Parathyroid adenoma (tissue), 2 donors: Measurements from ENCODE around the gene PIK3R6.

Source experiments
- H2AFZ ChIP-seq: fragments of 300-600 bp; sonication (generic); one replicate; pipeline ENCODE4 v1.7.0; 2017; ENCODE audit warnings: antibody characterized with exemption, mild to moderate bottlenecking
- H3K27ac ChIP-seq: fragments of 300-600 bp; sonication (generic); one replicate; pipeline ENCODE4 v1.7.0; 2017
- H3K27me3 ChIP-seq: fragments of 300-600 bp; sonication (generic); one replicate; pipeline ENCODE4 v1.7.0; 2017; ENCODE audit warnings: low read length; ENCODE audit not compliant: control insufficient read depth, insufficient read depth
- H3K36me3 ChIP-seq: fragments of 300-600 bp; sonication (generic); one replicate; pipeline ENCODE4 v1.7.0; 2017; ENCODE audit warnings: low read length; ENCODE audit not compliant: control insufficient read depth, insufficient read depth
- H3K4me1 ChIP-seq: fragments of 300-600 bp; sonication (generic); one replicate; pipeline ENCODE4 v1.7.0; 2017; ENCODE audit warnings: control low read depth
- H3K4me2 ChIP-seq: fragments of 300-600 bp; sonication (generic); one replicate; pipeline ENCODE4 v1.7.0; 2017; ENCODE audit warnings: low read length
- H3K4me3 ChIP-seq: fragments of 300-600 bp; sonication (generic); one replicate; pipeline ENCODE4 v1.7.0; 2017; ENCODE audit warnings: low read depth, low read length
- H3K79me2 ChIP-seq: fragments of 300-600 bp; sonication (generic); one replicate; pipeline ENCODE4 v1.7.0; 2017; ENCODE audit warnings: control low read depth
- H3K9ac ChIP-seq: fragments of 300-600 bp; sonication (generic); one replicate; pipeline ENCODE4 v1.7.0; 2017; ENCODE audit warnings: mild to moderate bottlenecking
- H3K9me3 ChIP-seq: fragments of 300-600 bp; sonication (generic); one replicate; pipeline ENCODE4 v1.7.0; 2017; ENCODE audit warnings: low read length; ENCODE audit not compliant: control insufficient read depth
- TF ChIP-seq, protein P1 (sequence below): fragments of 300-600 bp; sonication (generic); IDR thresholded peaks from one replicate; pipeline ENCODE4 v1.7.0; 2017; ENCODE audit warnings: antibody characterized with exemption, mild to moderate bottlenecking
- donor health status: primary hyperparathyroidism.

PIK3R6 gene

DNA sequence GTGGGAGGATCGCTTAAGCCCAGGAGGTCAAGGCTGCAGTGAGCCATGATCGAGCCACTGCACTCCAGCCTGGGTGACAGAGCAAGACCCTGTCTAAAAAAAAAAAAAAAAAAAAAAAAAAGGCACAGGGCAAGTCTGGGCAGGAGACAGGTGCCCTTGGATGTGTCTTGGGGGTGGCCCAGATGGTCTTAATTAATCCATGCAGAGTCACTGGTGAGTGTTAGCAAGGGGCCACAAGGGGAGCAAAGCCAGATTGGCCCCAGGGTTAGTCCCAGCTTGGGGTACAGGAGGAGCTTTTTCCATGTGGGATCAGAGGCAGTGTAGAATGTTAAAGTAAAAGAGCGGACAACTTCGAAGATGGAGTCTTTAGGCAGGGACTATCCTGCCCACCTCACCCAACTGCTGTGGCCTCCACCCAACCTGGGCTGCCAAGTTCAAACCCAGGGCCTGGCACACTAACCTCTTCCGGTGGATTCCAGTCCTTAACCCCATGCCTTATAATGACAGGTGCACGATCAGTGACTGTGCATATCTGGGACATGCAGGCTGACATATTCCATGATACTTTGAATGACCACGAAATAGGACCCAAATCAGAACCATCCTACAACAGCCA, 36.1 kb downstream of the PIK3R6 start:
- Histone ChIP-seq H3K4me3 (no peak overlapping the region), H3K27ac (no peak overlapping the region), H3K9me3 (no peaks in the 10 kb centered on the region), H3K36me3 (no peaks in the 10 kb centered on the region), H3K9ac (no peak overlapping the region), H3K4me2 (no peak overlapping the region), H3K27me3 (no peaks in the 10 kb centered on the region), H3K4me1 (no peaks in the 10 kb centered on the region), H3K79me2 (no peaks in the 10 kb centered on the region), H2AFZ (no peak overlapping the region)
- TF ChIP-seq, protein P1, sequence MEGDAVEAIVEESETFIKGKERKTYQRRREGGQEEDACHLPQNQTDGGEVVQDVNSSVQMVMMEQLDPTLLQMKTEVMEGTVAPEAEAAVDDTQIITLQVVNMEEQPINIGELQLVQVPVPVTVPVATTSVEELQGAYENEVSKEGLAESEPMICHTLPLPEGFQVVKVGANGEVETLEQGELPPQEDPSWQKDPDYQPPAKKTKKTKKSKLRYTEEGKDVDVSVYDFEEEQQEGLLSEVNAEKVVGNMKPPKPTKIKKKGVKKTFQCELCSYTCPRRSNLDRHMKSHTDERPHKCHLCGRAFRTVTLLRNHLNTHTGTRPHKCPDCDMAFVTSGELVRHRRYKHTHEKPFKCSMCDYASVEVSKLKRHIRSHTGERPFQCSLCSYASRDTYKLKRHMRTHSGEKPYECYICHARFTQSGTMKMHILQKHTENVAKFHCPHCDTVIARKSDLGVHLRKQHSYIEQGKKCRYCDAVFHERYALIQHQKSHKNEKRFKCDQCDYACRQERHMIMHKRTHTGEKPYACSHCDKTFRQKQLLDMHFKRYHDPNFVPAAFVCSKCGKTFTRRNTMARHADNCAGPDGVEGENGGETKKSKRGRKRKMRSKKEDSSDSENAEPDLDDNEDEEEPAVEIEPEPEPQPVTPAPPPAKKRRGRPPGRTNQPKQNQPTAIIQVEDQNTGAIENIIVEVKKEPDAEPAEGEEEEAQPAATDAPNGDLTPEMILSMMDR = no peak

DNA sequence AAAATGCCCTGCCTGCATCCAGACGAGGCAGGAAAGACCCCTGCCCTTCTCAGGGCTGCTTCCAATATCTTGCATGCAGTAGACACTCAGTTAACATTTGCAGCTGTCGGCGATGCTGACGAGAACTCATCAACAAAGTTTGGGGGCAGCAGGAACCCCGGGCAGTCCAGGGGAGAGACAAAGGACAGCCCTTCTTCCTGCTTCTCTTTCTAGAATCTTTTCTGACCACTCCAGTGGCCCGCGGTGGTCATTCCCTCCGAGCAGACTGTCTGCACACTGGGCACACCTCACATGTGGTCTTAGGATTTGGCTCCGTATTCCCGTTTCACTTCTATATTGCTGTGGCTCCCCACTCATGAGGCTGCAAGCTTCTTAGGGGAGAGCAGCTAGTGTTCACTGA, 37.3 kb downstream of the PIK3R6 start:
- no peak overlapping the region for H3K27ac ChIP-seq
- H3K9me3 ChIP-seq = no peaks in the 10 kb centered on the region
- no peaks in the 10 kb centered on the region for H3K4me1 ChIP-seq
- no peak overlapping the region for H3K4me3 ChIP-seq
- H2AFZ ChIP-seq = no peak overlapping the region
- H3K27me3 ChIP-seq = no peaks in the 10 kb centered on the region
- no peak overlapping the region for H3K9ac ChIP-seq
- TF ChIP-seq, protein P1 = no peak
- no peaks in the 10 kb centered on the region for H3K36me3 ChIP-seq
- H3K79me2 ChIP-seq = no peaks in the 10 kb centered on the region
- no peak overlapping the region for H3K4me2 ChIP-seq

DNA sequence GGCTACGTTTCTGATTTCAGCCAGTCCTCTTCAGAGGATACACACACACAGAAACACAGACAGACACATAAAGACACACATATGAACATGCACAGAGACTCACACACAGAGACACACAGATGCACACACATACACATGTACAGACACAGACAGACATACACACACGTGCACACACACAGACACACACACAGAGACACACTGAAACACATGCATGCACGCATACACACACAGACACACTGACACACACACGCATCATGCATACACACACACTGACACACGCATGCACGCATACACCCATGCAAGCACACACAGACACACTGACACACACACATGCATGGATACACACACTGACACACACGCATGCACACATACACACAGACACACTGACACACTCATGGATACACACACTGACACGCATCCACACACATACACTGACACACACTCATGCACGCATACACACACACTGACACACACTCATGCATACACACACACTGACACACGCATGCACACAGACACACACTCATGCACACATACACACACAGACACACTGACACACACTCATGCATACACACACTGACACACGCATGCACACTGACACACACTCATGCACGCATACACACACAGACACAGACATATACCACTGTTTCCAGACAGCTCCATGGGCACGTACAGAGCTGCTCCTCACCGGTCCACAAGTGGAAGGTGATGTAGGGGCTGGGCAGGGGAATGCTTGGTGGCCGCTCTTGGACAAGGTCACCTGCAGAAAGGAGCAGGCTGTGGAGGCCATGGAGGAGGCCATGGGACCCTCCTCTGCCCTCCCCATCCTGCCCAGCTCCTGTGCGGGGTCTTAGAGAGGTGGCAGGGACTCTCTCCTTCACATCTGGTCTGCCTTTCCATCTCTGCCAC, 38.2 kb downstream of the PIK3R6 start:
- TF ChIP-seq, protein P1 = no peak
- Histone ChIP-seq H3K79me2 (no peaks in the 10 kb centered on the region), H3K36me3 (no peaks in the 10 kb centered on the region), H3K27me3 (no peaks in the 10 kb centered on the region), H2AFZ (no peak overlapping the region), H3K4me2 (no peak overlapping the region), H3K27ac (no peak overlapping the region), H3K9me3 (no peaks in the 10 kb centered on the region), H3K9ac (no peak overlapping the region), H3K4me1 (no peaks in the 10 kb centered on the region), H3K4me3 (no peak overlapping the region)

DNA sequence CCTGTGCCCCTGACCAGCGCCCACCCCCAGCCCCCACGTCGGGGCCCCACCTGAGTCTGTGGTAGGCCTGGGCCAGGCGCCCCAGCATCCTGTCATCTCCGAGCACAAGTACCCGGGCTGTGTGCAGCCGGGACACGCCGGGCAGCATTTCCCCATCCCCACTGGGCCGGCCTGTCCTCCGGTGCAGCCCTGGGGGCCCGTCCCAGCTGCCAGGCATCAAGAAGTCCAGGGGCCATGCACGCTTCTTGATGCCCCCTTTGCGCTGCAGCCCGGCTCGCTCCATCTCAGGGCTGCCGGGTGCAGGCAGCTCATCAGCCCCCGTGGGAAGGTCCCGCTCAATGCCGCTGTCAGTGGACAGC, 39.0 kb downstream of the PIK3R6 start:
- no peaks in the 10 kb centered on the region for H3K9me3 ChIP-seq
- H3K9ac ChIP-seq = no peak overlapping the region
- no peaks in the 10 kb centered on the region for H3K79me2 ChIP-seq
- no peaks in the 10 kb centered on the region for H3K36me3 ChIP-seq
- TF ChIP-seq, protein P1 = no peak
- H3K4me1 ChIP-seq = no peaks in the 10 kb centered on the region
- no peak overlapping the region for H3K4me2 ChIP-seq
- H3K4me3 ChIP-seq = no peak overlapping the region
- no peaks in the 10 kb centered on the region for H3K27me3 ChIP-seq
- no peak overlapping the region for H2AFZ ChIP-seq
- H3K27ac ChIP-seq = no peak overlapping the region
